ENCODE data around the gene PRAF2.

DNA sequence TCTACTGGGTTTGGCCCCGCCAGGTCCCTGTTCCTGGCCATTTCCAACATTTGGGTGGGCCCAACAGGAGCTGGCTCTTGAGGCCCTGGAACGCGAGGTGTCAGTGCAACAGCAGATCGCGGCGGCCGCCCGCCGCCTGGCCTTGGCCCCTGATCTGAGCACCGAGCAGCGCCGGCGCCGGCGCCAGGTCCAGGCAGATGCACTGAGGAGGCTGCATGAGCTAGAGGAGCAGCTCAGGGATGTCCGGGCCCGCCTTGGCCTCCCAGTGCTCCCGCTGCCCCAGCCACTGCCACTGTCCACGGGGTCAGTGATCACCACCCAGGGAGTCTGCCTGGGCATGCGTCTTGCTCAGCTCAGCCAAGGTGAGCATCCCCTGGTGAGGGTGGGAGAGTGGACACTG is 9.5 kb downstream of the PRAF2 start:
- TF ChIP-seq, protein P1, sequence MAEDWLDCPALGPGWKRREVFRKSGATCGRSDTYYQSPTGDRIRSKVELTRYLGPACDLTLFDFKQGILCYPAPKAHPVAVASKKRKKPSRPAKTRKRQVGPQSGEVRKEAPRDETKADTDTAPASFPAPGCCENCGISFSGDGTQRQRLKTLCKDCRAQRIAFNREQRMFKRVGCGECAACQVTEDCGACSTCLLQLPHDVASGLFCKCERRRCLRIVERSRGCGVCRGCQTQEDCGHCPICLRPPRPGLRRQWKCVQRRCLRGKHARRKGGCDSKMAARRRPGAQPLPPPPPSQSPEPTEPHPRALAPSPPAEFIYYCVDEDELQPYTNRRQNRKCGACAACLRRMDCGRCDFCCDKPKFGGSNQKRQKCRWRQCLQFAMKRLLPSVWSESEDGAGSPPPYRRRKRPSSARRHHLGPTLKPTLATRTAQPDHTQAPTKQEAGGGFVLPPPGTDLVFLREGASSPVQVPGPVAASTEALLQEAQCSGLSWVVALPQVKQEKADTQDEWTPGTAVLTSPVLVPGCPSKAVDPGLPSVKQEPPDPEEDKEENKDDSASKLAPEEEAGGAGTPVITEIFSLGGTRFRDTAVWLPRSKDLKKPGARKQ (CRISPR knock-in tag; IDR thresholded peaks at IDR 0.05), result no peak
- TF ChIP-seq ZNF239 (CRISPR knock-in tag; IDR thresholded peaks at IDR 0.05), result no peak
